Prostate gland (tissue), 2 donors: ENCODE data around the gene CCDC157. TPM values are rescaled to one million over a fixed set of nuclear protein-coding genes. Genes with fewer than 3 reads are reported as not detected.

ENCODE experiments used
- DNase-seq: peaks from one replicate; pipeline ENCODE4 v3.0.0-alpha.2; 2019; ENCODE audit warnings: low spot score
- H3K27ac ChIP-seq, 2 donors: fragments of 200-600 bp; sonication (generic); 2 replicates each; pipeline ENCODE4 v1.5.1; 2017 to 2019
- H3K27me3 ChIP-seq: fragments of 200-600 bp; sonication (generic); replicated peaks from 2 replicates; pipeline ENCODE4 v1.5.1; 2019; ENCODE audit not compliant: insufficient read depth
- H3K36me3 ChIP-seq, 2 donors: fragments of 200-600 bp; sonication (generic); 1 replicate in 1 of 2; 2 replicates in 1 of 2; pipeline versions ENCODE4 v1.5.1 to v1.8.1; 2017 to 2019
- H3K4me1 ChIP-seq: fragments of 200-600 bp; sonication (generic); replicated peaks from 2 replicates; pipeline ENCODE4 v1.5.1; 2019
- H3K4me3 ChIP-seq, 2 donors: fragments of 200-600 bp; sonication (generic); 2 replicates each; pipeline ENCODE4 v1.5.1; 2017 to 2019
- H3K9me3 ChIP-seq: fragments of 200-600 bp; sonication (generic); 2 replicates; pipeline ENCODE4 v1.5.1; 2017
- POLR2A ChIP-seq: fragments of 450-650 bp; IDR thresholded peaks from one replicate; pipeline ENCODE4 v1.6.1; 2016; ENCODE audit warnings: antibody characterized with exemption, mild to moderate bottlenecking
- POLR2AphosphoS5 ChIP-seq: sonication (generic); formaldehyde crosslinking; IDR thresholded peaks from one replicate; pipeline ENCODE4 v1.6.1; 2017; ENCODE audit warnings: antibody characterized with exemption
- WGBS: methylation state at CpG from one replicate; pipeline ENCODE4 v1.1.5; 2018; 5-methylcytosine and 5-hydroxymethylcytosine counted together
- intact Hi-C: fragments of 100-400 bp; cut with DNase I; formaldehyde crosslinking; loops from one replicate; pipeline ENCODE4 v1.14.2; 2022
- total RNA-seq, 2 donors: library from RNA; depleted of rRNA; stranded (reverse); fragments of >200 nt; gene quantifications; one replicate each; pipeline ENCODE4 v1.1.0, GENCODE V29; 2016
- TF ChIP-seq, protein P1 (sequence below), 4 experiments: fragments of 200-600 bp in 2 of 4; fragments of 450-650 bp in 2 of 4; sonication (generic) in 2 of 4; IDR thresholded peaks; 1 replicate in 3 of 4; 2 replicates in 1 of 4; pipeline ENCODE4 v1.5.1; 2016 to 2019; ENCODE audit warnings: antibody characterized with exemption in 4 of 4, mild to moderate bottlenecking in 2 of 4, moderate library complexity in 2 of 4

The CCDC157 gene
- total RNA-seq, 2 donors from 2014 or later, result 3.5 to 28.6 TPM

GRCh38 chr22:30393322-30393680, 36.5 kb downstream of the CCDC157 start:
- WGBS, result 80% methylated on average over 7 of the region's 7 CpGs
- Histone ChIP-seq H3K4me1 (peaks cover 10% of the 10 kb centered on the region), H3K4me3 (no peak overlapping the region), H3K27me3 (no peaks in the 10 kb centered on the region), H3K27ac (peak overlapping the region; percentile 81 to 95), H3K9me3 (no peaks in the 10 kb centered on the region), H3K36me3 (no peaks in the 10 kb centered on the region)
- DNase-seq, result no peak
- intact Hi-C loops, result loop anchor here (5.0 kb wide), 1 partner anchor 94 kb away; no protein-coding TSS in a partner anchor
- TF ChIP-seq, protein P1, sequence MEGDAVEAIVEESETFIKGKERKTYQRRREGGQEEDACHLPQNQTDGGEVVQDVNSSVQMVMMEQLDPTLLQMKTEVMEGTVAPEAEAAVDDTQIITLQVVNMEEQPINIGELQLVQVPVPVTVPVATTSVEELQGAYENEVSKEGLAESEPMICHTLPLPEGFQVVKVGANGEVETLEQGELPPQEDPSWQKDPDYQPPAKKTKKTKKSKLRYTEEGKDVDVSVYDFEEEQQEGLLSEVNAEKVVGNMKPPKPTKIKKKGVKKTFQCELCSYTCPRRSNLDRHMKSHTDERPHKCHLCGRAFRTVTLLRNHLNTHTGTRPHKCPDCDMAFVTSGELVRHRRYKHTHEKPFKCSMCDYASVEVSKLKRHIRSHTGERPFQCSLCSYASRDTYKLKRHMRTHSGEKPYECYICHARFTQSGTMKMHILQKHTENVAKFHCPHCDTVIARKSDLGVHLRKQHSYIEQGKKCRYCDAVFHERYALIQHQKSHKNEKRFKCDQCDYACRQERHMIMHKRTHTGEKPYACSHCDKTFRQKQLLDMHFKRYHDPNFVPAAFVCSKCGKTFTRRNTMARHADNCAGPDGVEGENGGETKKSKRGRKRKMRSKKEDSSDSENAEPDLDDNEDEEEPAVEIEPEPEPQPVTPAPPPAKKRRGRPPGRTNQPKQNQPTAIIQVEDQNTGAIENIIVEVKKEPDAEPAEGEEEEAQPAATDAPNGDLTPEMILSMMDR (IDR thresholded peaks at IDR 0.05), result no peak
- TF ChIP-seq POLR2AphosphoS5 (no peak), POLR2A (no peak)

GRCh38 chr22:30393885-30394284, 37.1 kb downstream of the CCDC157 start:
- H3K27ac ChIP-seq, result peak overlapping the region; percentile 81 to 95
- DNase-seq, result no peak
- no peaks in the 10 kb centered on the region for H3K9me3 ChIP-seq
- H3K4me1 ChIP-seq, result peaks cover 15% of the 10 kb centered on the region
- no peaks in the 10 kb centered on the region for H3K27me3 ChIP-seq
- intact Hi-C loops, result loop anchor here (5.0 kb wide), 1 partner anchor 93 kb away; no protein-coding TSS in a partner anchor
- TF ChIP-seq POLR2AphosphoS5, result no peak
- TF ChIP-seq POLR2A, result no peak
- TF ChIP-seq, protein P1 (IDR thresholded peaks at IDR 0.05), result no peak
- H3K36me3 ChIP-seq, result no peaks in the 10 kb centered on the region
- 91% methylated on average over 3 of the region's 3 CpGs for WGBS
- no peak overlapping the region for H3K4me3 ChIP-seq

DNA sequence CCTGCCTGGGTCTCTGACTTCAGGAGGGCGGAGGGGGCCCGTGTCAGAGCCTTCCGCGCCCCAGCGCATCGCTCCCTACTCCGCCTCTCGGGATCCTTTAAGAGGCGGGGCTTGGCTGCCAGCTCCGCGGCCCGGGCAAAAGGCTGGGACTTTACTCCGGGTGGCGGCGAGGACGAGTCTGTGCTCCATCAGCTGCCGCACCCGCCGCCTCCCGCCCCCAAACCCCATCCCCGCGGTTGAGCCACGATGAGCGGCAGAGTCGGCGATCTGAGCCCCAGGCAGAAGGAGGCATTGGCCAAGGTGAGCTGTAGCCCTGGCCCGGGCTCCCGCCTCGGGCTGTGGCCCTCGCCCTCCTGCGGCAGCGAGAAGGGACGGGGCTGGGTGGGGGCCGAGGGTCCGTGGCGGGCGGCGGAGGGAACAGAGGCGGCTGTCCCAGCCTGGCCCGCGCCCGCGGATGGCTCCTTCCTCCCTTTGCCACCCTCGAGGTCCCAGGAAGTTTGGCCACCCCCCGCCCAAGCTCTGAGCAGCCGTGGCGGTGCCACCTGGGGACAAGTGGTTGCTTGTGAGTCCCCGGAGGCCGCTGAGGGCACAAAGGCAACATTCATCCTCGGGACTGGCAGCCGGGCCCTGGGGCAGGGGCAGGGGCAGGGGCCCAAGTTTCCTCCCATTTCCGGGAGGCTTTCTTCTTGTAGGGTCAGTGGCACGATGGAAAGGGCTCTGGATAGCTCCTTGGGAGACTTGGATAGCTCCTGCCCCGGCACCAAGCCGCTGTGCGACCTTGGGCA, 40.3 kb downstream of the CCDC157 start, which contains the start of gene SEC14L2:
TSS of gene SEC14L2 (plus strand) at position 148 of the 785 bp plus-strand sequence. CDS start at position 247, 99 bp downstream.
- peak; percentile 79 for DNase-seq
- intact Hi-C loops, result loop anchor here (2.0 kb wide), 1 partner anchor 28 kb away; the partner anchor contains the start of gene MTFP1

DNA sequence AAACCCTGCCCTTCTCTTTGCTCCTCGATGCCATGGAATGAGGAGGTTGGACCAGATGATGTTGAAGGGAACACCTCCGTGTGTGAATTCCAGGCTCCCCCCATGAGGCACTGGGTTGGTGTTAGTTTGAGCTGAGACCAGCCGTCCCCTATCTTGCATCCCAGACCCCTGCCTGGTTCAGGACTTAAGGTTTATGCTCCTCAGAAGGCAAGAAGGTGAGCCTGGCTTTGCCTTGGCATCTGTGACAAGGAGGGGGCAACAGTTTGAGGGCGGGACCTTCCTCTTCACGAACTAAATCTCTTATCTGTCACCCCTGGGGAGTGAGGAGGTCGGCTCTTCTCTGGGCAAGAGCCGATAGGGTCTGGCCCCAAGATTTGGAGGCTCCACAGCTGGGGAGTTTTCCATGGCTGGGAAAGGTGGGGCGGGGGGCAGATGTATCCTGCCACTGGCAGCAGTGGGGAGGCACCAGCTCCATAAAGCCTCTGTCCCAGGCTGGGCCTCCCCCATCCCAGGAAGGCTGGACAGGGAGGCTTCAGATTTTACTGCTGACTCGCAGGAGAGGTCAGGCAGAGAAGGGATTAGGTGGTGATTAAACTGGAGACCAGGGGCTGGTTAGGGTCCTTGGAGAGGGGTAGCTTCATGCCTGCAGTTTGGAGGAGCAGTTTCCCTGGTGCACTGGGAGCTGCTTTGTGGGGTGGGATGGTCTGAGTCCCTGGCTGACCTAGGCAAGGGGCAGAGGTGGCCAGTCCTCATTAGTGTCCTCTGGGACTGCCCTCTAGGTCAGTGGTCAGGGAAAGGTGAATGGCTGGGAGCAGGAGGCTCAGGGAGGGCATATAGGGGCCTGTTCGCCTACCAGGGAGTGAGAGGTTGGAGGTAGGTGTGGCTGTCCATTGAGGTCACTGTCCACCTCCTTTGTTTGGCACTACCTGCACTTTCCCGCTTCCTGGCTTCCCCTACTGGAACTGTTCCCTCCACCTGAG, 41.1 kb downstream of the CCDC157 start:
- intact Hi-C loops, result loop anchor here (2.0 kb wide), 1 partner anchor 27 kb away; the partner anchor contains the start of gene MTFP1

More for the DNA sequence above, 40.3 kb downstream of the CCDC157 start, which contains the start of gene SEC14L2:
- peak within 1 kb of the TSS; percentile 91 to 95 for H3K27ac ChIP-seq
- no peaks in the 10 kb centered on the region for H3K36me3 ChIP-seq
- H3K27me3 ChIP-seq, result no peaks in the 10 kb centered on the region
- peaks cover 16% of the 10 kb centered on the region for H3K4me1 ChIP-seq
- H3K4me3 ChIP-seq, result peak within 1 kb of the TSS; percentile 77 to 87
- H3K9me3 ChIP-seq, result no peaks in the 10 kb centered on the region
- TF ChIP-seq, protein P1 (IDR thresholded peaks at IDR 0.05), result no peak
- TF ChIP-seq POLR2A (peak; percentile 88), POLR2AphosphoS5 (peak; percentile 74)
- WGBS, result under 1% methylated on average over 54 of the region's 56 CpGs

More for the DNA sequence above, 41.1 kb downstream of the CCDC157 start:
- WGBS, result 18% methylated on average over 11 of the region's 11 CpGs
- peaks cover 13% of the 10 kb centered on the region for H3K4me1 ChIP-seq
- H3K9me3 ChIP-seq, result no peaks in the 10 kb centered on the region
- DNase-seq, result no peak
- no peaks in the 10 kb centered on the region for H3K27me3 ChIP-seq
- H3K4me3 ChIP-seq, result peak overlapping the region; percentile 77 to 87
- H3K36me3 ChIP-seq, result no peaks in the 10 kb centered on the region
- H3K27ac ChIP-seq, result peak overlapping the region; percentile 91 to 95
- TF ChIP-seq POLR2A (no peak), POLR2AphosphoS5 (no peak)
